D721Med (cell line): ENCODE measurements around the gene LMF2.

Experiments used
- DNase-seq: peaks from one replicate; pipeline ENCODE4 v3.0.0; 2011; ENCODE audit warnings: low spot score; ENCODE audit not compliant: insufficient read length
- FAIRE-seq: peaks from 2 replicates; lab custom pipeline; 2011; peaks lifted over from hg19 to GRCh38; lab: Jason Lieb, UNC
- TF ChIP-seq, protein P1 (sequence below): IDR thresholded peaks from 2 replicates; pipeline ENCODE4 v1.5.1; 2012; ENCODE audit warnings: mild to moderate bottlenecking, control low read depth; ENCODE audit not compliant: insufficient read depth; ENCODE audit errors: missing control alignments

Gene LMF2, protein sequence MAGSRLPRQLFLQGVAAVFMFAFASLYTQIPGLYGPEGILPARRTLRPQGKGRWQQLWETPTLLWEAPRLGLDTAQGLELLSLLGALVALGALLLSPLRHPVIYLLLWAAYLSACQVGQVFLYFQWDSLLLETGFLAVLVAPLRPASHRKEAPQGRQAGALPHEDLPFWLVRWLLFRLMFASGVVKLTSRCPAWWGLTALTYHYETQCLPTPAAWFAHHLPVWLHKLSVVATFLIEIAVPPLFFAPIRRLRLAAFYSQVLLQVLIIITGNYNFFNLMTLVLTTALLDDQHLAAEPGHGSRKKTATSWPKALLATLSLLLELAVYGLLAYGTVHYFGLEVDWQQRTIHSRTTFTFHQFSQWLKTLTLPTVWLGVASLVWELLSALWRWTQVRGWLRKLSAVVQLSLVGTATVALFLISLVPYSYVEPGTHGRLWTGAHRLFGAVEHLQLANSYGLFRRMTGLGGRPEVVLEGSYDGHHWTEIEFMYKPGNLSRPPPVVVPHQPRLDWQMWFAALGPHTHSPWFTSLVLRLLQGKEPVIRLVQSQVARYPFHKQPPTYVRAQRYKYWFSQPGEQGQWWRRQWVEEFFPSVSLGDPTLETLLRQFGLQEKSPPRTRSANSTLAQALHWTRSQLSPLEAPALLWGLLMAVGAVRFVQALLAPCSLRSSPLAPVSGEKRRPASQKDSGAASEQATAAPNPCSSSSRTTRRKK

GRCh38 chr22:50507421-50507990, at the start of gene LMF2:
Gene LMF2, minus strand, starts transcription at chr22:50507702. Its CDS starts 27 bp downstream, at chr22:50507675.
- DNase-seq (peak; percentile 66), FAIRE-seq (no peak)
- TF ChIP-seq, protein P1, sequence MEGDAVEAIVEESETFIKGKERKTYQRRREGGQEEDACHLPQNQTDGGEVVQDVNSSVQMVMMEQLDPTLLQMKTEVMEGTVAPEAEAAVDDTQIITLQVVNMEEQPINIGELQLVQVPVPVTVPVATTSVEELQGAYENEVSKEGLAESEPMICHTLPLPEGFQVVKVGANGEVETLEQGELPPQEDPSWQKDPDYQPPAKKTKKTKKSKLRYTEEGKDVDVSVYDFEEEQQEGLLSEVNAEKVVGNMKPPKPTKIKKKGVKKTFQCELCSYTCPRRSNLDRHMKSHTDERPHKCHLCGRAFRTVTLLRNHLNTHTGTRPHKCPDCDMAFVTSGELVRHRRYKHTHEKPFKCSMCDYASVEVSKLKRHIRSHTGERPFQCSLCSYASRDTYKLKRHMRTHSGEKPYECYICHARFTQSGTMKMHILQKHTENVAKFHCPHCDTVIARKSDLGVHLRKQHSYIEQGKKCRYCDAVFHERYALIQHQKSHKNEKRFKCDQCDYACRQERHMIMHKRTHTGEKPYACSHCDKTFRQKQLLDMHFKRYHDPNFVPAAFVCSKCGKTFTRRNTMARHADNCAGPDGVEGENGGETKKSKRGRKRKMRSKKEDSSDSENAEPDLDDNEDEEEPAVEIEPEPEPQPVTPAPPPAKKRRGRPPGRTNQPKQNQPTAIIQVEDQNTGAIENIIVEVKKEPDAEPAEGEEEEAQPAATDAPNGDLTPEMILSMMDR, result no peak

DNA sequence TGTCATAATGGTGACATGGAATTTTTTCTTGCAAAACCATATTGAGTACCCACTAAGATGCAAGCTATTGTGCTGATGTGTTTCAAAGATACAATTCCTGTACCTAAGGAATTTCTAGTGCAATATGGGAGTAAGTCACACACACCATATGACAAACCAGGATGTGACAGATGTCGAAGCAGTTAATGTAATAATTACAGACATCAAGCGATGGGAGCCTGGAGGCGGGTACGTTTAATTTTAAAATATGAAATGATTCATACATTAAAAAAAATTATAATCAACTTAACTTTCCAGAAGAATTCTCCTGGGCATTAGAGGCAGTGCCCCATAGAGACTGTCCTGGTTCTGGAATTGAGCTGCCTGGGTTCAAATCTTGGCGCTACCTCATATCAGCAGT, 49.2 kb upstream of the LMF2 start:
- DNase-seq (no peak), FAIRE-seq (no peak)
- TF ChIP-seq, protein P1, result no peak

DNA sequence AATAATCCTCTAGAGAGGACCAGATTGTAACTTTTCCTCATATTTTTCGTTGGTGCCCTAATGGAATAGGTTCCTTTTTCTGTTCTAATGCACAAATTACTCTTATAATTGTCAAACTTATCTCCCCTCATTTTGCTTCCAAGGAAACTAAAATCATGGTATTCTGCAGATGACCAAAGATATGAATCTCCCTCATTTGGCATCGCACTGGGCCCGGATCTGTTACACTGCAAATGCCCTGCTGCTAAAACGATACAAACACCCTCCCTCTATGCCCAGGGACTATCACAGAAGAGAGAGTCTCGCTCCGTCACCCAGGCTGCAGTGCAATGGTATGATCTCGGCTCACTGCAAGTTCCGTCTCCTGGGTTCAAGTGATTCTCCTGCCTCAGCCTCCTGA, 45.8 kb upstream of the LMF2 start:
- DNase-seq (no peak), FAIRE-seq (no peak)
- TF ChIP-seq, protein P1, result no peak

- DNase-seq (no peak), FAIRE-seq (no peak)
- TF ChIP-seq, protein P1, result no peak
Measured at GRCh38 chr22:50551160-50551752, 43.8 kb upstream of the LMF2 start.

GRCh38 chr22:50550395-50550794, 42.9 kb upstream of the LMF2 start:
- DNase-seq (no peak), FAIRE-seq (no peak)
- TF ChIP-seq, protein P1, result no peak

- FAIRE-seq (no peak), DNase-seq (no peak)
- TF ChIP-seq, protein P1, result no peak
Measured at GRCh38 chr22:50548921-50549790, 41.7 kb upstream of the LMF2 start.
